ENCODE data around the gene SECTM1.

The SECTM1 gene

DNA sequence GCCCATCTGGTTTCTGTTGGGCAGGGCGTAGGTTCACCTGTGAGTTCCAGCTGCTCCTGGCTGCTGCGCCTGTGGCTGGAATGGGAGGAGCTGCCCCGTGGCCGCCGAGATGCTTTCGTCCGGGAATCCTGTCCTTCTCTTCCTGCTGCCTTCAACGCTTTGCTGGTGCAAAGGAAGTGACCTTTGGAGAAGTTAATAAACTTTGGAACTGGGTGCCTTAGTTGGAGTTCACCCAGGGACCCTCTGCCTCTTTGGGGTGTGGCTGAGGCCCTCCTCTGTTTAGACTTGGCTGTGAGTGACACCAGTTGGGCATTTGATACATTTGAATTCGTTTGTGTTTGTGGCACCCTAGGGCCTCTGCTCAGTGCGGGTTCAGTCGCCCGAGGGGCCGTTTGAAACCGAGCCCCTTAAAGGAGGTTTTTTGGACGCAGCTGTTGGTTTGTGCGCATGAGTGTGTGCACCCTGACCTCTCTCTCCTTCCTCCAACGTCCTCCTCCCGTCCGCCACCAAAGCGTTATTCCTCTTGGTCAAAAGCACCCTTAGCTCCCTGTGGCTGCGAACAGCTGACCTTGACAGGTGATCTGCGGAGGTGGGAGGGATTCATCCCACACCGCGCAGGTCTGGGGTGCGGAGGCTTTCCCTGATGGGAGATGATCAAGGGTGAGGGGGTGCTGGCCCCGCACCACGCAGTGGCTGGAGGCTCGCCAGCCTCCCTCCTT, 9.0 kb upstream of the SECTM1 start:
- no peaks in the 10 kb centered on the region for H3K27me3 ChIP-seq (ENCODE audit: control insufficient read depth, insufficient read depth, low read length)
- peaks cover 17% of the 10 kb centered on the region for H3K4me1 ChIP-seq (ENCODE audit: control insufficient read depth, insufficient read depth, low read length)
- H3K4me2 ChIP-seq (ENCODE audit: low read length): no peak overlapping the region
- no peaks in the 10 kb centered on the region for H3K9me3 ChIP-seq (replicated peaks; ENCODE audit: low read length)
- no peak overlapping the region for H3K9ac ChIP-seq (ENCODE audit: low read depth, low read length)
- H3K4me3 ChIP-seq (ENCODE audit: low read length): no peak overlapping the region
- H3K36me3 ChIP-seq (ENCODE audit: insufficient read depth, low read length): no peaks in the 10 kb centered on the region

DNA sequence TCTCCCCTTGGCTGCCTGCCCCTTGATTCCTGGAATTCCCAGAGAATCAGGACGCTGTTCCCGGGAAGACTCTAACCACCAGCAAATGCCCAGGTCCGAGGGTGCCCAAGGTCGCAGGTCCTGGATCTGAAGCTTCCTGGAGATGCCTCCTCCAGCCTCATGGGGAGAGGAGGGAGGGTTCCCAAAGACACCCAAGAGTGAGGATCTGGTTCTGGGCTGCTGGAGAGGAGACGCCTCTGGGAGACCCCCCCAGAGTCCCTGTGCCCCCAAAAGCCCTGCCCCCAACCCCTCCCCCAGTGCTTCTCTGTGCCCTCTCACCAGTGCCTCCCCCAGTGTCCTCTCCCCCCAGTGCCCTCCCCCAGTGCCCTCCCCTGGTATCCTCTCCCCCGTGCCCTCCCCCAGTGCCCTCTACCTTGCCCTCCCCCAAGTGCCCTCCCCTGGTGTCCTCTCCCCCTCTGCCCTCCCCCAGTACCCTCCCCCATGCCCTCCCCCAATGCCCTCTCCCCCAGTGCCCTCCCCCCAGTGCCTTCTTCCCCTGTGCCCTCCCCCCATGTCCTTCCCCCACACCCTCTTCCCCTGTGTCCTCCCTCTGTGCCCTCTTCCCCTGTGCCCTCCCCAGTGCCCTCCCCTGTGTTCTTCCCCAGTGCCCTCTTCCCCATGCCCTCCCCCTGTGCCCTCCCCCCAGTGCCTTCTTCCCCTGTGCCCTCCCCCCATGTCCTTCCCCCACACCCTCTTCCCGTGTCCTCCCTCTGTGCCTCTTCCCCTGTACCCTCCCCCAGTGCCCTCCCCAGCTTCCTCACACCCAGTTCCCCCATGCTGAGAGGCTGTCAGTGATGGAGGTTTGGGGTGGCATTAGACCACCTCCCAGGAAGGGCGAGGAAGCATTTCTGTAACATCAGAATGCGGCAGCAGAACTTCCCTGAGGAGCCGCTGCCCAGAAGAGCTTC, 6.3 kb upstream of the SECTM1 start:
- H3K4me1 ChIP-seq (ENCODE audit: control insufficient read depth, insufficient read depth, low read length): peaks cover 23% of the 10 kb centered on the region
- H3K4me3 ChIP-seq (ENCODE audit: low read length): peak overlapping the region; percentile 57
- peak overlapping the region; percentile 81 for H3K4me2 ChIP-seq (ENCODE audit: low read length)
- peak overlapping the region; percentile 23 for H3K9ac ChIP-seq (ENCODE audit: low read depth, low read length)
- H3K36me3 ChIP-seq (ENCODE audit: insufficient read depth, low read length): no peaks in the 10 kb centered on the region
- no peaks in the 10 kb centered on the region for H3K9me3 ChIP-seq (replicated peaks; ENCODE audit: low read length)
- no peaks in the 10 kb centered on the region for H3K27me3 ChIP-seq (ENCODE audit: control insufficient read depth, insufficient read depth, low read length)

DNA sequence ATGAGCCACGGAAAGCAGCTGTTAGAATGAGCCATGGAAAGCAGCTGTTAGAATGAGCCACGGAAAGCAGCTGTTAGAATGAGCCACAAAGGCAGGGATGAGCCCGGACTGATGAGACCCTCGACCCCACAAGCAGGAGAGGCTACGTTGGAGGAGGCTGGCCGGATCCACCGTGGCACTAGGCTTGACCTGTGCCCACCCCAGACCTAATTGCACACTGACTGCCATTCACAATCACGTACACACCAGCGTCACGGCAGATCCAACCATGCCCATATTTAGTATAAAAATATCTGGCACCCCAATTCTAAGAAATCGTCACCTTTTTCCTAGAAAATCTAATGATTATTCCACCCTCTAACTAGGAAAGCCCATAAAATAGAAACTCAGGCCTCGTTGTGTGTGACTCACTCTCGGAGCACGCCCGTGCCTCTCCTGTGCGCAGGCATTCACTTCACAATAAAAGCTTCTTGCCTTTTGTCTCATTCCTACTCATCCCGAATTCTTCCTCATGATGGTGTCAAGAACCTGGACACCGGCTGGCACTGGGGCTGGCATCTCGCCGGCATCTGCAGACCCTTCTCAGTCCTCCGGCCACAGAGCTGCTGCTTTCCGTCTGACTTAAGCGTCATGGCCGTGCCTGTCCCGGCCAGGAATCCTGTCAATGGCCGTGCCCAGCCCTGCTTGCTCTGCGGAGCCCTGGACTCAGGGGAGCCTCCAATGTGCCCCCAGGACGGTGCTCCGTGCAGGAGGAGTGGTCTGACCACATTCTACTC, 5.5 kb upstream of the SECTM1 start:
- peak overlapping the region; percentile 81 for H3K4me2 ChIP-seq (ENCODE audit: low read length)
- H3K9me3 ChIP-seq (replicated peaks; ENCODE audit: low read length): no peaks in the 10 kb centered on the region
- H3K4me3 ChIP-seq (ENCODE audit: low read length): peak overlapping the region; percentile 57
- no peaks in the 10 kb centered on the region for H3K36me3 ChIP-seq (ENCODE audit: insufficient read depth, low read length)
- peak overlapping the region; percentile 23 for H3K9ac ChIP-seq (ENCODE audit: low read depth, low read length)
- H3K4me1 ChIP-seq (ENCODE audit: control insufficient read depth, insufficient read depth, low read length): peaks cover 32% of the 10 kb centered on the region
- H3K27me3 ChIP-seq (ENCODE audit: control insufficient read depth, insufficient read depth, low read length): no peaks in the 10 kb centered on the region

DNA sequence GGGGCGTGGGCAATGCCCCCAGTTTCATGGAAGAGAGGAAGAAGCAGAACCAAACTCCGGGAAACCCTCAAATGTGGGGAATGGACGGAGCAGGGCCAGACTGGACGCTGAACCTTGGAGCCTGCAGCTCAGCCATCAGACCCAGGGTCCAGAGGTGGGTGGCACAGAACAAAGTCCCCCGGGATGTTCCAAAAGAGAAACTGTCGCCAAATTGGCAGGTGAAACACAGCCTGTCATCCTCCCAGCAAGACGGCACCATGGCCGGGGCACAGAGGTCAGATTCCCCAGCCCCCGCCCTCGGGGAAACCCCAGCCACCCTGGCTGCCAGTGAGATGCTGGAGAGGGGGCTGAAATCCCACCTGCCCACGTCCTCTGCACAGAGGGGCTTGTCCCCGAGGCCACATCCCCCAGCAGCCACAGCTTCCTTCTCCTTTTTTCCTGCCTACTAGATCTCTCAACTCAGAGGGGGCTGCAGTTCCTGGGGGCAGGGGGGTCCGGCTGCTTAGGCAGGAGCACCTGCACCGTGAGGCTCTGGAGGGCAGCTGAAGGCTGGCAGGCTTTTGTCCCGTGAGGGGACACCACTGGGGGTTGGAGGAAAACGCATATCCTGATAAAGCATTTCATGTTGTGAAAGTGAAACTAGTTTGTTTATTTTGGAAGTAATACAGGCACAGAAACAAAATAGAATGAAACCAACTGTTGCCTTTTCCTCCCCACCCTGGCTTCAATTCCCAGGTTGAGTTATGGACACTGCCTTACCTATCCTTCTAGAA, 1.2 kb upstream of the SECTM1 start:
- Histone ChIP-seq H3K4me2 (ENCODE audit: low read length) (peak overlapping the region; percentile 96), H3K27me3 (ENCODE audit: control insufficient read depth, insufficient read depth, low read length) (peaks cover 2% of the 10 kb centered on the region), H3K9ac (ENCODE audit: low read depth, low read length) (peak overlapping the region; percentile 0), H3K4me3 (ENCODE audit: low read length) (peak overlapping the region; percentile 62), H3K9me3 (replicated peaks; ENCODE audit: low read length) (no peaks in the 10 kb centered on the region), H3K4me1 (ENCODE audit: control insufficient read depth, insufficient read depth, low read length) (peaks cover 54% of the 10 kb centered on the region), H3K36me3 (ENCODE audit: insufficient read depth, low read length) (no peaks in the 10 kb centered on the region)

DNA sequence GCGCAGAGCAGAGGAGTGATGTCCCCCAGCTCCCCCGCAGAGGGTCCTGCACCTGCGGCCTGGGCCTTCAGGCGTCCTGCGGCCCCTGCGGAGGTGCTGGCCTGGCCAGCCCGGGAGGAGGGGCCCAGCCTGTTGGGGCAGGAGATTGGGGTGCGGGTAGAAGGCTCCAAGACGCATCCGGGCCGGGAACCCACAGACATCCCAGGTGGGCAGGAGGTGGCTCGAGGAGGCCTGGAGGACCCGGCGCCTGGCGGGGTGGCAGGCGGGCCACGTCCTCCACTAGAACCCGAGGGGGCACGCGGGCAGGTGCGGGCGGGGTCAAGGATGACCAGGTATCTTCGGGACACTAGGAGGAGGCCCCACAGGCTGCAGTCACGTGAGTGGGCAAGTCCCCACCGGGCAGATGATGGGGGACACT, 647 bp upstream of the SECTM1 start:
- Histone ChIP-seq H3K9ac (ENCODE audit: low read depth, low read length) (no peak overlapping the region), H3K4me3 (ENCODE audit: low read length) (peak overlapping the region; percentile 62), H3K36me3 (ENCODE audit: insufficient read depth, low read length) (no peaks in the 10 kb centered on the region), H3K4me2 (ENCODE audit: low read length) (peak overlapping the region; percentile 96), H3K9me3 (replicated peaks; ENCODE audit: low read length) (no peaks in the 10 kb centered on the region), H3K4me1 (ENCODE audit: control insufficient read depth, insufficient read depth, low read length) (peaks cover 49% of the 10 kb centered on the region), H3K27me3 (ENCODE audit: control insufficient read depth, insufficient read depth, low read length) (peaks cover 2% of the 10 kb centered on the region)

DNA sequence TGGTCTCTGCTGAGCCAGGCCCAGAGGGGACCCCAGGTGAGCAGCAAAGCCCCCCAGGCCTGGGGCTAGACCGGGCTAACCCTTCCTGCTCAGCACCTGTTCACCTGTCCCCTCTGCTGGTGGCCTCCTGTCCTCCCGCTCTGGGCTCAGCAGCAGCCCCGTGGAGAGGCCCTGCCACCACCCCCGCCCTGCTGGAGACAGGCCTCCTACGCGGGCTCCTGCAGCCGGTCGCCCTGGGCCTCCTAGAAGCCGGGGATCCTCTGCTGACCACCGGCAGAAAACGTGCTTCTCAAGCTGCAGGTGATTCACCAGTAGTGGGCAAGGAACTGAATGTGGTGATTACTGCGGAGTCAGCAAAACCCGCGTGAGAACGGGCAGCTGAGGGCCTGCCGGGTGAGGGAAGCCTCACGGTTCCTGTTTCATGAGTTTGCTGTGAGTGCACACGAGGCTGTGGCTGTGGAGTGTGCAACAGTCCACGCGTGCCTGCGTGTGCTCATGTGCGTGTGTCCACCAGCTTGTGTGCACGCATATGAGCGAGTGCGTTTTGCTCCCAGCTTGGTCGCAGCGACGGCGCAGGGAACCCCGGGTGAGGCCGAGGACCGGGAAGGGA, 792 bp downstream of the SECTM1 start:
- no peak overlapping the region for H3K9ac ChIP-seq (ENCODE audit: low read depth, low read length)
- H3K9me3 ChIP-seq (replicated peaks; ENCODE audit: low read length): no peaks in the 10 kb centered on the region
- peaks cover 2% of the 10 kb centered on the region for H3K27me3 ChIP-seq (ENCODE audit: control insufficient read depth, insufficient read depth, low read length)

DNA sequence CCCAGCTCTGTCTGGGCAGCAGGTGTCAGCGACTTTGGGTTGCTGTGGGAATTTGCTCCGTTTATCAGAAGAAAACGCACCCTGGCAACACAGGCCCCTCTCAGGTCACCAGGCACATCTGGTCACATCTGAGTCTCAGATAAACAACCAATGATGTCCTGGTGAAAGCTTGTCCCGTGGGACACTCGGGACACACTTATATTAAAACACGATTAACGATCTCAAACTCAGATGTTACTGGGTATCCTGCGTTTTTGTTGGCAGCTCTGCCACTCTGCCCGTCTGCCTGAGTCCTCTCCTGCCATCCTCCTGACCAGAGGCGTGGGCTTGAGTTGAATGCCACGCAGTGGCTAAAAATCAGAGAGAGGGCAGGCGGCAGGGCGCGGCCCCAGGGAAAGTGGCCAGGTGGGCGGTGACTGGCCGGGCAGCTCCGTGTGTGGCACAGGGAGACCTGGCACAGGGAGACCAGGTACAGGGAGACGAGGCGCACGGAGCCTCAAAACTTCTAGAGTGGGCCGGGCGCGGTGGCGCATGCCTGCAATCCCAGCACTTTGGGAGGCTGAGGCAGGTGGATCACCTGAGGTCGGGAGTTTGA, 2.1 kb downstream of the SECTM1 start:
- Histone ChIP-seq H3K4me3 (ENCODE audit: low read length) (no peak overlapping the region), H3K9me3 (replicated peaks; ENCODE audit: low read length) (no peaks in the 10 kb centered on the region), H3K4me1 (ENCODE audit: control insufficient read depth, insufficient read depth, low read length) (peaks cover 37% of the 10 kb centered on the region), H3K27me3 (ENCODE audit: control insufficient read depth, insufficient read depth, low read length) (peaks cover 2% of the 10 kb centered on the region), H3K9ac (ENCODE audit: low read depth, low read length) (no peak overlapping the region), H3K36me3 (ENCODE audit: insufficient read depth, low read length) (no peaks in the 10 kb centered on the region), H3K4me2 (ENCODE audit: low read length) (no peak overlapping the region)

More for the DNA sequence above, 792 bp downstream of the SECTM1 start:
- peak overlapping the region; percentile 96 for H3K4me2 ChIP-seq (ENCODE audit: low read length)
- no peaks in the 10 kb centered on the region for H3K36me3 ChIP-seq (ENCODE audit: insufficient read depth, low read length)
- H3K4me1 ChIP-seq (ENCODE audit: control insufficient read depth, insufficient read depth, low read length): peaks cover 37% of the 10 kb centered on the region
- peak overlapping the region; percentile 71 for H3K4me3 ChIP-seq (ENCODE audit: low read length)

DNA sequence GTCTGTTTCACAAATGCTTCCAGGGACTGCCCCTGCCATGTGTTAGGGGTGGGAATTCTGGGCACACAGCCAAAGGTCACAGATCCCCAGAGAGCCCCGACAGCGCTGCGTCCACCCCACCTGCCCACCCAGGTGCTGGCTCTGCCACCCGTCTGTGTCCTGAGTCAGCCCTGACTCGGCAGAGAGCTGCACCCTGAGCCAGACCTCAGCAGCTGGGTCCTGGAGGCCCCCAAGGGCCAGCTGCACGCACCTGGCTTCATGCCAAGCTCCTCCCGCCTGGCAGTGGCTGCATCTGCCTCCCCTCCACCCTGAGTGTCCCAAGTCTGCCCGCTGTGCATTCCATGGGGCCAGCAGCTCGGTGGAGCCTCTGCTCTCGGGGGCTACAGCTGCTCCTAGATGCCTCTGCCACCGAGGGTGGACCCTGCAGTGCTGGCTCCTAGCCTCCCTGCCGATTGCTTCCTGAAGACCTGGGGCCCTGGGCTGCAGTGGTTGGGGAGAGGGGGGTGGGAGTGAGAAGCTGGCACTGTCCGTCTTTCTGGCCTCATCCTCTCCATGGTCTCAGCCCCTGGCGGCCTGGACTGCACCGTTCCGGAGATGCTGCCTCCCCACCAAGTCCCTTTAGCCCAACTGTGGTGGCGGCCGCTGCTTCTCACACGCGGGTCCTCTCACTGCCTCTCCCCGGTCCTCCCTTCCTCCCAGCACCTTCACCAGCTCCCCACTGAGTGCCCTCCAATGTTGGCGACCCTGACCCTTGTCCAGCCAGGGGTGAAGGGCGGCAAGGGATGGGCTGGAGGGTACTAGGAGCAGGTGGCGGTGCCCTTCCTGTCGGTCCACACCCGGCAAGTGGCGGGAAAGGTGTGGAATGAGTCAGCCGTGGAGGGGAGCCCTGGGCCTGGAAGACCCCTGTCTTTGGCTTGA, 3.0 kb downstream of the SECTM1 start:
- H3K9me3 ChIP-seq (replicated peaks; ENCODE audit: low read length): no peaks in the 10 kb centered on the region
- peaks cover 37% of the 10 kb centered on the region for H3K4me1 ChIP-seq (ENCODE audit: control insufficient read depth, insufficient read depth, low read length)
- no peak overlapping the region for H3K4me3 ChIP-seq (ENCODE audit: low read length)
- peak overlapping the region; percentile 8 for H3K4me2 ChIP-seq (ENCODE audit: low read length)
- H3K9ac ChIP-seq (ENCODE audit: low read depth, low read length): no peak overlapping the region
- peaks cover 2% of the 10 kb centered on the region for H3K27me3 ChIP-seq (ENCODE audit: control insufficient read depth, insufficient read depth, low read length)
- no peaks in the 10 kb centered on the region for H3K36me3 ChIP-seq (ENCODE audit: insufficient read depth, low read length)

DNA sequence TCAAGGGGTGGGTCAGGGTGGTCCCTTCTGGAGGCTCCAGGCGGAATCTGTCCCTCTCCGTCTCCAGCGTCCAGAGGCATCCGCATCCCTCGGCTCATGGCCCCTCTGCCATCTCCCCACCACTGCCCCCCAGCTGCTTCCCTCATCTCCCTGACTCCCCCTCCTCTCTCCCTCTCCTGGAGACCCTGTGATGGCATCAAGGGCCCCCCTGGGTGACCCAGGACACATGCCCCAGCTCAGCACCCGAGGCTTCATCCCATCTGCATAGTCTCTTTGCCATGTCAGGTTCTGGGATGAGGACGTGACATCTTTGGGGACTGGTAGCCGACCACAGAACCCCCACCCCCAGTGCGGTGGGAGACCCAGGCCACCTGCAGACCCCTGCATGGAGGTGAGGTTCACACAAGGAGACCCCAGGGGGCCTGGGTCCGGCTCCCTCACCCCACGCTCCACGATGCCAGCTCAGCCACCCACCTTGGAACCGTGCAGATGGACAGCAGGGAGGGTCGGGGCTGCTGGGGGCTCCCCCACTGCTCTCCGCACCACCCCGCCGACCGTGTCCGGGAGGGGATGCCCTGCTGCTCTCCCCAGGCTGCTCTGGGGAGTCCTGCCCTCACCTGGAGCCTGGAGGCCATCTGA, 3.8 kb downstream of the SECTM1 start:
- Histone ChIP-seq H3K4me3 (ENCODE audit: low read length) (no peak overlapping the region), H3K9ac (ENCODE audit: low read depth, low read length) (no peak overlapping the region), H3K27me3 (ENCODE audit: control insufficient read depth, insufficient read depth, low read length) (peaks cover 2% of the 10 kb centered on the region), H3K4me2 (ENCODE audit: low read length) (peak overlapping the region; percentile 8), H3K9me3 (replicated peaks; ENCODE audit: low read length) (no peaks in the 10 kb centered on the region), H3K4me1 (ENCODE audit: control insufficient read depth, insufficient read depth, low read length) (peaks cover 30% of the 10 kb centered on the region), H3K36me3 (ENCODE audit: insufficient read depth, low read length) (no peaks in the 10 kb centered on the region)

All from skeletal muscle satellite cell (primary cell).